Measurements from ENCODE around the gene SNTG2. TPM values are rescaled to one million over a fixed set of nuclear protein-coding genes. Genes with fewer than 3 reads are reported as not detected.

The SNTG2 gene
- total and polyA plus RNA-seq, 12 donors, result 0.39 to 2.8 (median 1.0) TPM; not detected in 1

DNA sequence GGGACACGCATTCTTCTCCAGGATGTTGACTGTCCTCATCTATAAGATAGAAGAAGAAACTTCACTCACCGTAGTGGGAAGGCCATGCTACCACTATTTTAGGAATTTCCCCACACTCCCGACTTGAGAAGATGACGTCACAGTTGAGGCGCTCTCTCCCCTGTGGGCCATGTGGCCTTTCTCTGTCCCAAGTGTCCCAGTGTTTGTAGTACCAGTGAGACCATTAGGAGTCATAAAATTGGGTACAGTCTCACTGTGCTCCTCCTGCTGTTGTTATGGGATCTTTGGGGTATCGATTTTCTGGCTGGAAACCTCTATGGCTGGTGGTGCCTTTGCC lies 7.2 kb upstream of the SNTG2 start:
- no peaks in the 10 kb centered on the region for H3K4me1 ChIP-seq
- H3K9me3 ChIP-seq, result peaks cover 0 to 20% (median 7%) of the 10 kb centered on the region in 11 donors
- no peak overlapping the region for H3K27ac ChIP-seq
- H3K4me3 ChIP-seq, result no peak overlapping the region
- 78 to 84% methylated on average over 6 of the region's 6 CpGs for WGBS, 2 donors
- ATAC-seq (no peak), DNase-seq (no peak)
- intact Hi-C loops (cut with DNase I), result loop anchor here in 1 of 10 donors (10.0 kb wide), 1 partner anchor 229 kb away; no protein-coding TSS in a partner anchor
- H3K36me3 ChIP-seq, result no peaks in the 10 kb centered on the region
- TF ChIP-seq, protein P1, sequence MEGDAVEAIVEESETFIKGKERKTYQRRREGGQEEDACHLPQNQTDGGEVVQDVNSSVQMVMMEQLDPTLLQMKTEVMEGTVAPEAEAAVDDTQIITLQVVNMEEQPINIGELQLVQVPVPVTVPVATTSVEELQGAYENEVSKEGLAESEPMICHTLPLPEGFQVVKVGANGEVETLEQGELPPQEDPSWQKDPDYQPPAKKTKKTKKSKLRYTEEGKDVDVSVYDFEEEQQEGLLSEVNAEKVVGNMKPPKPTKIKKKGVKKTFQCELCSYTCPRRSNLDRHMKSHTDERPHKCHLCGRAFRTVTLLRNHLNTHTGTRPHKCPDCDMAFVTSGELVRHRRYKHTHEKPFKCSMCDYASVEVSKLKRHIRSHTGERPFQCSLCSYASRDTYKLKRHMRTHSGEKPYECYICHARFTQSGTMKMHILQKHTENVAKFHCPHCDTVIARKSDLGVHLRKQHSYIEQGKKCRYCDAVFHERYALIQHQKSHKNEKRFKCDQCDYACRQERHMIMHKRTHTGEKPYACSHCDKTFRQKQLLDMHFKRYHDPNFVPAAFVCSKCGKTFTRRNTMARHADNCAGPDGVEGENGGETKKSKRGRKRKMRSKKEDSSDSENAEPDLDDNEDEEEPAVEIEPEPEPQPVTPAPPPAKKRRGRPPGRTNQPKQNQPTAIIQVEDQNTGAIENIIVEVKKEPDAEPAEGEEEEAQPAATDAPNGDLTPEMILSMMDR (IDR thresholded peaks at IDR 0.05), result no peak
- peaks cover 0 to 46% (median 34%) of the 10 kb centered on the region in 7 donors for H3K27me3 ChIP-seq

DNA sequence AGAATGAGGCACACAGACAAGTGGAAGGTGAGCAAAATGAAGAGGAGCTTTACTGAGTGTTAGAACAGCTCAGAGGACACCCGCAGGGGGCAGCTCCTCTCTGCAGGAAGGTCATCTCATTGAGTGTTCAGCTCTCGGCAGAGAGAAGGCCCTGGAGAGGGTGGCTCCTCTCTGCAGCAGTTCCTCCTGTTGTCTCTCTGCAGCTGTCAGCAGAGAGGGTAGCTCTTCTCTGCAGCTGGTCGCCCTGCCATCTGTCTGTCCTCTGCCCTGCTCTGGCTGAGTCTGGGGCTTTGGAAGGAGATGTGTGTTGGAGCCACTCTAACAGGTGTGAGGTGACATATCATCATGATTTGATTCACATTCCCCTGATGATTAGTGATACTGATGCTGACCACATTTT lies 6.8 kb upstream of the SNTG2 start:
- DNase-seq (no peak), ATAC-seq (no peak)
- H3K4me1 ChIP-seq, result no peaks in the 10 kb centered on the region
- intact Hi-C loops (cut with DNase I), result loop anchor here in 1 of 10 donors (10.0 kb wide), 1 partner anchor 229 kb away; no protein-coding TSS in a partner anchor
- H3K36me3 ChIP-seq, result no peaks in the 10 kb centered on the region
- TF ChIP-seq, protein P1 (IDR thresholded peaks at IDR 0.05), result no peak
- H3K4me3 ChIP-seq, result no peak overlapping the region
- peaks cover 0 to 49% (median 37%) of the 10 kb centered on the region in 7 donors for H3K27me3 ChIP-seq
- peaks cover 0 to 20% (median 7%) of the 10 kb centered on the region in 11 donors for H3K9me3 ChIP-seq
- H3K27ac ChIP-seq, result no peak overlapping the region
- WGBS, 2 donors, result 71 to 85% methylated on average over 3 of the region's 3 CpGs

DNA sequence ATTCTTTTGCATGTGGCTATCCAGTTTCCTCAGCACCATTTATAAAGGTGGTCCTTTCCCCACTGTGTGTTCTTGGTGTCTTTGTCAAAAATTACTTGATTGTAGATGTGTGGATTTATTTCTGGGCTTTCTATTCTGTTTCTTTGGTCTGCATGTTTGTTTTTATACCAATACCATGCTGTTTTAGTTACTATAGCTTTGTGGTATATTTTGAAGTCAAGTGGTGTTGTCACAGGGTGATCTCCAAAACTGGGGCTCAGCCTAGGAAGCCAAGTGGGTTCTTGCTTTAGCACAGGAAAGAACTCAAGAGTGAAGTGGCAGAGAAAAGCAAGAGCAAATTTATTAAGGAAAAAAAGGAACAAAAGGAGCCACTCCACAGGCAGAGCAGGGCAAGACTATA lies 6.0 kb upstream of the SNTG2 start:
- no peak overlapping the region for H3K27ac ChIP-seq
- H3K9me3 ChIP-seq, result peaks cover 0 to 20% (median 7%) of the 10 kb centered on the region in 11 donors
- H3K27me3 ChIP-seq, result peaks cover under 1 to 58% (median 46%) of the 10 kb centered on the region in 7 donors
- intact Hi-C loops (cut with DNase I), result loop anchor here in 1 of 10 donors (10.0 kb wide), 1 partner anchor 230 kb away; no protein-coding TSS in a partner anchor
- peaks cover 0 to 5% (median 4%) of the 10 kb centered on the region in 9 donors for H3K4me1 ChIP-seq
- TF ChIP-seq, protein P1 (IDR thresholded peaks at IDR 0.05), result no peak
- H3K36me3 ChIP-seq, result no peaks in the 10 kb centered on the region
- H3K4me3 ChIP-seq, result no peak overlapping the region
- DNase-seq, result no peak
- ATAC-seq, result no peak

DNA sequence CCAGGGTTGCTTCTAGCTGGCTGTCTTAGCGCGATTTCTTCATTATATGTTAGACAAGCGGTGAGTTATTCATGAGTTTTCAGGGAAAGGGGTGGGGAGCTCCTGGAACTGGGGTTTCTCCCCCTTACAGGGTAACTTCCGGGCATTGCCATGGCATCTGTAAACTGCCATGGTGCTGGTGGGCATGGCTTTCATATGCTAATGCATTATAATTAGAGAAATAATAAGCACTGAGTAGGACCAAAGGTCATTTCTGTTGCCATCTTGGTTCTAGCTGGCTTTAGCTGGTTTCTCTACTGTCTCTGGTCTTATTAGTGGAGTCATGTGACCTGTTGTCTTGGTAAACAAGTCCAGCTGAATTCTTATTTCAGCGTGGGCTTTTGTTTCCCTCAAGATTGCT lies 5.5 kb upstream of the SNTG2 start:
- no peak overlapping the region for H3K27ac ChIP-seq
- DNase-seq, result no peak
- ATAC-seq, result no peak
- peaks cover 5 to 62% (median 50%) of the 10 kb centered on the region in 7 donors for H3K27me3 ChIP-seq
- H3K4me3 ChIP-seq, result no peak overlapping the region
- H3K36me3 ChIP-seq, result no peaks in the 10 kb centered on the region
- TF ChIP-seq, protein P1 (IDR thresholded peaks at IDR 0.05), result no peak
- intact Hi-C loops (cut with DNase I), result loop anchor here in 1 of 10 donors (10.0 kb wide), 1 partner anchor 230 kb away; no protein-coding TSS in a partner anchor
- WGBS, 2 donors, result 86 to 87% methylated on average over 5 of the region's 5 CpGs
- H3K9me3 ChIP-seq, result peaks cover 0 to 20% (median 7%) of the 10 kb centered on the region in 11 donors
- H3K4me1 ChIP-seq, result peaks cover 0 to 9% (median 7%) of the 10 kb centered on the region in 9 donors
